H1 (cell line): Measurements from ENCODE around the gene ACER3.

Experiments
- EZH2 ChIP-seq: fragments of 200-600 bp; sonication (generic); IDR thresholded peaks from 2 replicates; pipeline ENCODE4 v1.7.1; 2012; ENCODE audit warnings: low read depth, mild to moderate bottlenecking, moderate library complexity, low read length, inconsistent platforms; ENCODE audit not compliant: severe bottlenecking
- RAD21 ChIP-seq, 2 experiments: IDR thresholded peaks in 1 of 2; conservative IDR thresholded peaks in 1 of 2; 2 replicates each; pipeline ENCODE4 v1.6.1; 2011; ENCODE audit warnings: low read depth in 2 of 2, low read length in 2 of 2, improper control_type of control experiment in 1 of 2, inconsistent platforms in 1 of 2, mild to moderate bottlenecking in 1 of 2, moderate library complexity in 1 of 2

DNA sequence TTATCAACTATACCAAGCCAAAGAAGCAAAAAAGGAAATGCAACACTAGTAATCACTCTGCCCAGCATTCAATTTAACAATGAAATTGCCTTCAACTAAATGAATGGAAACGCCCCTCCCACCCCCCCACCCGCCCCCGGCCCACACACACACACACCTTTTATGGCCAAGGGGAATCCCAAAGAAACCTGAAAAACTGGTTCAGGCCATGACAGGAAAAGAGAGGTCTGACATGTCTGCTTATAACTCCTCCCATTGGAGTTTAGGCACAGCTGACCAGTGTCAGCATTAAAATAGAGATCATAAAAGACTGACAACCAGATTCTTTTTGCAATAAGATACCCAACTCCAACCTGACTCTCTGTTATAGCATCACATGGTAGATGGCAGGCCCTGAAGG lies 42.6 kb downstream of the ACER3 start:
- TF ChIP-seq RAD21 (IDR thresholded peaks at IDR 0.05 in 1 of 2, conservative IDR thresholded peaks at IDR 0.05 in 1 of 2; ENCODE audit: low read depth in 2 of 2, low read length in 2 of 2) (no peak), EZH2 (no peak)
